ENCODE data around the gene PPA2.
"Not testable (repeated sequence)": the region's sequence is repeated elsewhere in the genome, so short reads cannot be mapped to it uniquely, and the experiment has no call there.

PPA2 gene

DNA sequence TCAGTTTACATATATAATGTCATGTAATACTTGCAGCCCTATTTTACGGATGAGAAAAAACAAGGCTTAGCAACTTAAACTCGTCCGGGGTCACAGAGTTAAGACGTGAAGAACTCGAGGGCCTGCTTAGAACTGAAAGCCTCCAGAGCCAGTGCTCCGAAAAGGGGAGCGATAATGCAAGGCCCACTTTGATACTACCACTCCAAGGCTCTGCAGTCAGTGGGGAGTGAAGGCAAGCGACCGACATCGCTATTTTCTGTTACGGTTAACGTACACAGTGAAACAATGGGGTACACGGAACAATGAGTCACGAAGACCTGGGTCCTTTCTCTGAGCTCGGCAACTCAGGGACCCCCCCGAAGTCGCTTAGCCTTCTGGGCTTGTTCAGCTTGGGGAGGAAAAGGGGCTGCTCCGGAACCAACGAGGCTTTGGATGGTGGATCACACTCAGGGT lies 965 bp downstream of the PPA2 start:
- H3K36me3 ChIP-seq (ENCODE audit: control insufficient read depth, insufficient read depth, low read length): no peaks in the 10 kb centered on the region
- peak overlapping the region; percentile 98 for H3K9ac ChIP-seq (ENCODE audit: low read length)
- peak overlapping the region; percentile 98 for H3K27ac ChIP-seq (ENCODE audit: low read depth, low read length)
- no peaks in the 10 kb centered on the region for H3K27me3 ChIP-seq (ENCODE audit: control insufficient read depth, insufficient read depth, low read length)
- H3K4me1 ChIP-seq (ENCODE audit: control insufficient read depth, insufficient read depth, low read length): peaks cover 12% of the 10 kb centered on the region
- peak overlapping the region; percentile 98 for H3K4me3 ChIP-seq (ENCODE audit: low read length)

- no peak overlapping the region for H3K9ac ChIP-seq (ENCODE audit: low read length)
- peak overlapping the region; percentile 22 for H3K27ac ChIP-seq (ENCODE audit: low read depth, low read length)
- peak overlapping the region; percentile 98 for H3K4me3 ChIP-seq (ENCODE audit: low read length)
- H3K27me3 ChIP-seq (ENCODE audit: control insufficient read depth, insufficient read depth, low read length): no peaks in the 10 kb centered on the region
- H3K4me1 ChIP-seq (ENCODE audit: control insufficient read depth, insufficient read depth, low read length): peaks cover 12% of the 10 kb centered on the region
- H3K36me3 ChIP-seq (ENCODE audit: control insufficient read depth, insufficient read depth, low read length): no peaks in the 10 kb centered on the region
Measured at GRCh38 chr4:105471566-105472176, 2.2 kb downstream of the PPA2 start.

GRCh38 chr4:105470766-105471165 lies 3.1 kb downstream of the PPA2 start:
- peaks cover 12% of the 10 kb centered on the region for H3K4me1 ChIP-seq (ENCODE audit: control insufficient read depth, insufficient read depth, low read length)
- H3K27ac ChIP-seq (ENCODE audit: low read depth, low read length): no peak overlapping the region
- H3K36me3 ChIP-seq (ENCODE audit: control insufficient read depth, insufficient read depth, low read length): no peaks in the 10 kb centered on the region
- no peak overlapping the region for H3K9ac ChIP-seq (ENCODE audit: low read length)
- no peaks in the 10 kb centered on the region for H3K27me3 ChIP-seq (ENCODE audit: control insufficient read depth, insufficient read depth, low read length)
- no peak overlapping the region for H3K4me3 ChIP-seq (ENCODE audit: low read length)

- Histone ChIP-seq H3K4me3 (ENCODE audit: low read length) (no peak overlapping the region), H3K9ac (ENCODE audit: low read length) (no peak overlapping the region), H3K27ac (ENCODE audit: low read depth, low read length) (no peak overlapping the region), H3K27me3 (ENCODE audit: control insufficient read depth, insufficient read depth, low read length) (no peaks in the 10 kb centered on the region), H3K4me1 (ENCODE audit: control insufficient read depth, insufficient read depth, low read length) (peaks cover 12% of the 10 kb centered on the region), H3K36me3 (ENCODE audit: control insufficient read depth, insufficient read depth, low read length) (no peaks in the 10 kb centered on the region)
Measured at GRCh38 chr4:105469736-105470135, 4.1 kb downstream of the PPA2 start.

DNA sequence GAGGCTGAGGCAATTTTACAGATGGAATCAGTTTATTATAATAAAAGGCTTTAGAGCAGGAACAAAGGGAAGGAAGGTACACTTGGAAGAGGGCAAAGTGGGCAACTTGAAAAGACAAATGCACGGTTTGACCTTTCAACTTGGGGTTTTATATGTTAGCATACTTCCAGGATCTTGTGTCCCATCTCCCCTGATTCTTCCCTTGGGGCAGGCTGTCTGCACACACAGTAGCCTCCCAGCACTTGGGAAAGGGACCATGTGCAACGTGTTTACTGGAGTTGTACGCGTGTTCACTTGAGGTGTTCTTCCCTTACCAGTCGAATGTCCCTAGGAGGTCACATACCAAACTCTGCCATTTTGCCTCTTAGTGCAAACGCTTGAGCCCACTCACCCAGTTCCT lies 7.3 kb downstream of the PPA2 start:
- H3K4me1 ChIP-seq (ENCODE audit: control insufficient read depth, insufficient read depth, low read length): no peaks in the 10 kb centered on the region
- no peaks in the 10 kb centered on the region for H3K36me3 ChIP-seq (ENCODE audit: control insufficient read depth, insufficient read depth, low read length)
- no peak overlapping the region for H3K27ac ChIP-seq (ENCODE audit: low read depth, low read length)
- no peak overlapping the region for H3K4me3 ChIP-seq (ENCODE audit: low read length)
- H3K9ac ChIP-seq (ENCODE audit: low read length): no peak overlapping the region
- H3K27me3 ChIP-seq (ENCODE audit: control insufficient read depth, insufficient read depth, low read length): no peaks in the 10 kb centered on the region

DNA sequence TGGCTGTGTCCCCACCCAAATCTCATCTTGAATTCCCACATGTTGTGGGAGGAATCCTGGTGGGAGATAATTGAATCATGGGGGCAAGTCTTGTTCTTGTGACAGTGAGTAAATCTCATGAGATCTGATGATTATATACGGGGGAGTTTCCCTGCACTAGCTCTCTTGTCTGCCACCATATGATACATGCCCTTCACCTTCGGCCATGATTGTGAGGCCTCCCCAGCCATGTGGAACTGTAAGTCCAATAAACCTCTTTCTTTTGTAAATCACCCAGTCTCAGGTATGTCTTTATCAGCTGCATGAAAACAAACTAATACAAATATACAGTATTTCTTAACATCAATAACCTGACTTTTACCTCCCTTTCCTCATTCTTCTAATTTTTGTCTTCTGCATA lies 9.3 kb downstream of the PPA2 start:
- not testable (repeated sequence) for H3K27ac ChIP-seq (ENCODE audit: low read depth, low read length); H3K4me3 ChIP-seq (ENCODE audit: low read length); H3K9ac ChIP-seq (ENCODE audit: low read length); H3K4me1 ChIP-seq (ENCODE audit: control insufficient read depth, insufficient read depth, low read length); H3K27me3 ChIP-seq (ENCODE audit: control insufficient read depth, insufficient read depth, low read length); H3K36me3 ChIP-seq (ENCODE audit: control insufficient read depth, insufficient read depth, low read length)

- Histone ChIP-seq H3K27ac (ENCODE audit: low read depth, low read length) (no peak overlapping the region), H3K9ac (ENCODE audit: low read length) (no peak overlapping the region), H3K4me1 (ENCODE audit: control insufficient read depth, insufficient read depth, low read length) (no peaks in the 10 kb centered on the region), H3K36me3 (ENCODE audit: control insufficient read depth, insufficient read depth, low read length) (peaks cover 2% of the 10 kb centered on the region), H3K4me3 (ENCODE audit: low read length) (no peak overlapping the region), H3K27me3 (ENCODE audit: control insufficient read depth, insufficient read depth, low read length) (no peaks in the 10 kb centered on the region)
Measured at GRCh38 chr4:105462576-105462975, 11.3 kb downstream of the PPA2 start.

GRCh38 chr4:105461621-105462382 lies 12.1 kb downstream of the PPA2 start:
- no peak overlapping the region for H3K27ac ChIP-seq (ENCODE audit: low read depth, low read length)

DNA sequence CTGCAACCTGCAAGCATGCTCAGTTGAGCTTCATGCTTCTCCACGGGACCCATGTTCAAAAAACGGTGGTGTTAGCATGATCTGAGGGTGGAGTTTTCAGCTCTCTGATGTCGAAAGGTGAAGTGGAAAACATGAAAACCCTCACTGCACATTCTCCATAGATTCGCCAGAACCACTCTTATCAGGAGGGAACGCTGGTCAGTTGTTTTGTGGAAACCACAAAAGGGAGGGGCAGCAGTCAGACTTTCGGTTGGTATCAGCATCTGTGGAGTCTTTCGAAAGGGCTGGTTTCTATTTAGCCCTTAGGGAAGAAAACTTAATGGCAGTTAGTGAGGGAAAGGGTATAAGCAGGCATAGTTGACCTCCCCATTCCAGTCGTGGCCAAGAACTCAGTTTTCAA lies 12.6 kb downstream of the PPA2 start:
- Histone ChIP-seq H3K4me3 (ENCODE audit: low read length) (no peak overlapping the region), H3K27ac (ENCODE audit: low read depth, low read length) (no peak overlapping the region), H3K4me1 (ENCODE audit: control insufficient read depth, insufficient read depth, low read length) (no peaks in the 10 kb centered on the region), H3K36me3 (ENCODE audit: control insufficient read depth, insufficient read depth, low read length) (peaks cover 2% of the 10 kb centered on the region), H3K27me3 (ENCODE audit: control insufficient read depth, insufficient read depth, low read length) (no peaks in the 10 kb centered on the region), H3K9ac (ENCODE audit: low read length) (no peak overlapping the region)

More at GRCh38 chr4:105461621-105462382, 12.1 kb downstream of the PPA2 start:
- no peaks in the 10 kb centered on the region for H3K4me1 ChIP-seq (ENCODE audit: control insufficient read depth, insufficient read depth, low read length)
- no peak overlapping the region for H3K9ac ChIP-seq (ENCODE audit: low read length)
- peaks cover 2% of the 10 kb centered on the region for H3K36me3 ChIP-seq (ENCODE audit: control insufficient read depth, insufficient read depth, low read length)
- no peaks in the 10 kb centered on the region for H3K27me3 ChIP-seq (ENCODE audit: control insufficient read depth, insufficient read depth, low read length)
- no peak overlapping the region for H3K4me3 ChIP-seq (ENCODE audit: low read length)

GRCh38 chr4:105460306-105460705 lies 13.6 kb downstream of the PPA2 start:
- H3K36me3 ChIP-seq (ENCODE audit: control insufficient read depth, insufficient read depth, low read length): peaks cover 2% of the 10 kb centered on the region
- H3K27me3 ChIP-seq (ENCODE audit: control insufficient read depth, insufficient read depth, low read length): no peaks in the 10 kb centered on the region
- H3K4me1 ChIP-seq (ENCODE audit: control insufficient read depth, insufficient read depth, low read length): no peaks in the 10 kb centered on the region
- H3K27ac ChIP-seq (ENCODE audit: low read depth, low read length): no peak overlapping the region
- no peak overlapping the region for H3K4me3 ChIP-seq (ENCODE audit: low read length)
- H3K9ac ChIP-seq (ENCODE audit: low read length): no peak overlapping the region

- not testable (repeated sequence) for H3K4me3 ChIP-seq (ENCODE audit: low read length); H3K27ac ChIP-seq (ENCODE audit: low read depth, low read length); H3K27me3 ChIP-seq (ENCODE audit: control insufficient read depth, insufficient read depth, low read length); H3K4me1 ChIP-seq (ENCODE audit: control insufficient read depth, insufficient read depth, low read length); H3K36me3 ChIP-seq (ENCODE audit: control insufficient read depth, insufficient read depth, low read length); H3K9ac ChIP-seq (ENCODE audit: low read length)
Measured at GRCh38 chr4:105458541-105458940, 15.3 kb downstream of the PPA2 start.

DNA sequence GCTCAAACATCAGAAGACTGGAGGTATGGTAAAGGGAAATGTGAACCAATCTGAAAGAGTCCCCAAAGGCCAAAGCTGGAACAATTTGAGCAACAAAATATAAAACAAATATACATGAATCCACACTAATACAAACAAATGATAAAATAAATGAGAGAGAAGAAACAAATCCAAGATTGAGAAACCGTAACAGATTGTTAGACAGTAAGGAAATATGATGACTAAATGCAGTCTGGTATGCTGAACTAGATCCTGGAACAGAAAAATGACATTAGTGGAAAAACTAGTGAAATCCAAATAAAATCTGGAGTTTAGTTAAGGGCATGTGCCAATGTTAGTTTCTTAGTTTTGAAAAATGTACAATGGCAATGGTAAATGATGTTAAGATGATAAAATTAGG lies 15.9 kb downstream of the PPA2 start:
- Histone ChIP-seq H3K4me1 (ENCODE audit: control insufficient read depth, insufficient read depth, low read length) (no peaks in the 10 kb centered on the region), H3K27ac (ENCODE audit: low read depth, low read length) (no peak overlapping the region), H3K36me3 (ENCODE audit: control insufficient read depth, insufficient read depth, low read length) (peaks cover 2% of the 10 kb centered on the region), H3K27me3 (ENCODE audit: control insufficient read depth, insufficient read depth, low read length) (no peaks in the 10 kb centered on the region), H3K4me3 (ENCODE audit: low read length) (no peak overlapping the region), H3K9ac (ENCODE audit: low read length) (no peak overlapping the region)

- H3K27me3 ChIP-seq (ENCODE audit: control insufficient read depth, insufficient read depth, low read length): no peaks in the 10 kb centered on the region
- H3K27ac ChIP-seq (ENCODE audit: low read depth, low read length): no peak overlapping the region
- H3K4me3 ChIP-seq (ENCODE audit: low read length): no peak overlapping the region
- H3K9ac ChIP-seq (ENCODE audit: low read length): no peak overlapping the region
- H3K4me1 ChIP-seq (ENCODE audit: control insufficient read depth, insufficient read depth, low read length): no peaks in the 10 kb centered on the region
- H3K36me3 ChIP-seq (ENCODE audit: control insufficient read depth, insufficient read depth, low read length): peaks cover 4% of the 10 kb centered on the region
Measured at GRCh38 chr4:105455998-105456397, 17.9 kb downstream of the PPA2 start.

Measured in rectal smooth muscle tissue (tissue), 1 donor.